Stimulated activated CD4-positive, alpha-beta T cell treated with anti-CD3 and anti-CD28 coated beads, Interleukin-1b, Interleukin-23, amount 100 ng/mL, for 24 hours (primary cell): ENCODE data around the gene DRC3.
"Not testable (repeated sequence)": the region's sequence is repeated elsewhere in the genome, so short reads cannot be mapped to it uniquely, and the experiment has no call there.

ENCODE experiments used
- DNase-seq, 4 experiments: peaks; one replicate each; pipeline ENCODE4 v3.0.0-alpha.2; 2020; ENCODE audit warnings: low read depth in 4 of 4, low spot score in 1 of 4

DRC3 gene

GRCh38 chr17:17972126-17972951 is at the start of gene DRC3, which contains the start of gene TOM1L2:
Gene DRC3 (plus strand): TSS chr17:17972862. CDS start chr17:17977599, 4,737 bp downstream.
Gene TOM1L2 (minus strand): TSS chr17:17972400. CDS start chr17:17972313, 87 bp downstream.
- DNase-seq: peak; percentile 97 to 100 (median 100)

- DNase-seq: no peak
Observed at GRCh38 chr17:17924131-17924856, 48.4 kb upstream of the DRC3 start.

GRCh38 chr17:17924857-17925250 is 47.8 kb upstream of the DRC3 start:
- no peak for DNase-seq

- DNase-seq: no peak
Observed at GRCh38 chr17:17926036-17926435, 46.6 kb upstream of the DRC3 start.

- DNase-seq: no peak
Observed at GRCh38 chr17:17926840-17927449, 45.7 kb upstream of the DRC3 start.

- no peak for DNase-seq
Observed at GRCh38 chr17:17928398-17929287, 44.0 kb upstream of the DRC3 start.

GRCh38 chr17:17929655-17930380 is 42.8 kb upstream of the DRC3 start:
- DNase-seq: no peak

GRCh38 chr17:17930674-17931073 is 42.0 kb upstream of the DRC3 start:
- no peak for DNase-seq

GRCh38 chr17:17931159-17931558 is 41.5 kb upstream of the DRC3 start:
- DNase-seq: no peak

GRCh38 chr17:17933775-17934174 is 38.9 kb upstream of the DRC3 start:
- DNase-seq: no peak

- no peak for DNase-seq
Observed at GRCh38 chr17:17934214-17934613, 38.4 kb upstream of the DRC3 start.

- DNase-seq: no peak
Observed at GRCh38 chr17:17934806-17935205, 37.9 kb upstream of the DRC3 start.

- no peak for DNase-seq
Observed at GRCh38 chr17:17935321-17936271, 37.1 kb upstream of the DRC3 start.

- no peak for DNase-seq
Observed at GRCh38 chr17:17937201-17937853, 35.3 kb upstream of the DRC3 start.

- DNase-seq: no peak
Observed at GRCh38 chr17:17937958-17938357, 34.7 kb upstream of the DRC3 start.

GRCh38 chr17:17938388-17939107 is 34.1 kb upstream of the DRC3 start:
- no peak for DNase-seq

GRCh38 chr17:17939941-17940340 is 32.7 kb upstream of the DRC3 start:
- not testable (repeated sequence) for DNase-seq

GRCh38 chr17:17940441-17940911 is 32.2 kb upstream of the DRC3 start:
- DNase-seq: no peak
